Uterus (tissue), 2 donors: ENCODE measurements around the gene ATP11B.

Source experiments
- CTCF ChIP-seq, 4 experiments: fragments of 200-600 bp in 2 of 4; fragments of 450-650 bp in 2 of 4; sonication (generic) in 2 of 4; IDR thresholded peaks; one replicate each; pipeline ENCODE4 v1.5.1; 2016 to 2019; ENCODE audit warnings: antibody characterized with exemption in 4 of 4, mild to moderate bottlenecking in 2 of 4, moderate library complexity in 1 of 4
- POLR2A ChIP-seq, 2 donors: fragments of 450-650 bp; IDR thresholded peaks; one replicate each; pipeline ENCODE4 v1.6.1; 2016; ENCODE audit warnings: antibody characterized with exemption in 2 of 2, mild to moderate bottlenecking in 1 of 2, moderate library complexity in 1 of 2

GRCh38 chr3:182935803-182936202 is 142.5 kb downstream of the ATP11B start:
- TF ChIP-seq CTCF (IDR thresholded peaks at IDR 0.05): no peak
- TF ChIP-seq POLR2A (IDR thresholded peaks at IDR 0.05): no peak
